Epithelial cell of esophagus (primary cell): ENCODE results near the gene PRUNE2.

Experiments
- DNase-seq: peaks from one replicate; pipeline ENCODE4 v3.0.0; 2010; ENCODE audit warnings: low read depth
- H3K4me3 ChIP-seq: 2 replicates; pipeline ENCODE4 v1.5.1; 2011; ENCODE audit warnings: mild to moderate bottlenecking, low read length, control low read depth
- TF ChIP-seq, protein P1 (sequence below): IDR thresholded peaks from 2 replicates; pipeline ENCODE4 v1.5.1; 2011; ENCODE audit warnings: low read depth, mild to moderate bottlenecking, low read length, control low read depth, inconsistent platforms; ENCODE audit not compliant: insufficient read depth; ENCODE audit errors: missing control alignments

The PRUNE2 gene

DNA sequence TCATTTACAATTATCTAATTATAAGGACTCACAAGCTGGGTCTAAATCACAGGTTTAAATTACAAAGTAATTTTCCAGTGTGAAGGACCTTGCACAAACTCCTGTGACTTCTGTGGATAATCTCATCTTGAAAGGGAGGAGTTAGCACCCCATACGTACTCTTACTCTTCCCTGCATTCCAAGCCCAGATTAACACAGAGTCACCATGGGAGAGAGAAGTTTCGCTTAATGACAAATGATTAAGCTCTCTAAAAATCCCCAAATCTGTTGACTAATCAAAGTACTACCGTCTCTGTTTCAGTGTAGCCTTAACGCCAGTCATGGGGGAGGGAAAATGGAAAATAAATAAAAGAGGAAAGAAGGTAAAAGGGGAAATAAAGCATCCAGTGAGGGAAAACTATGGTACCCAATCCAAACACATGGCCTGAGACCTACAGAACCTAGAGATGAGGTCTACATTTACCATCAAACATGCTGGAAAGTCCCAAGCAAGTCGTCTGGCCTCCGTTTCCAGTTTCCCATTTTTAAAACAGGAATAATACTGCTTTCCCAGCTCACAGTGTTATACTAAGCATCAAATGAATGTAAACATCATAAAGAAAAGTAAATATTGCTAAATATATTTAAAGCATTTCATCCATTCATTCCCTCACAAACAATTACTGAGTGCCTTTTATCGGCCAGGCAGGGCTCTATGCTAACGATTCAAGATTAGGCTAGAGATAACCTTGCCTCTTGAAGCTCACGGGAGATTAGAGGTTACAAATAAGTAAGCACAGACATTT is 78.4 kb downstream of the PRUNE2 start:
- no peak overlapping the region for H3K4me3 ChIP-seq
- TF ChIP-seq, protein P1, sequence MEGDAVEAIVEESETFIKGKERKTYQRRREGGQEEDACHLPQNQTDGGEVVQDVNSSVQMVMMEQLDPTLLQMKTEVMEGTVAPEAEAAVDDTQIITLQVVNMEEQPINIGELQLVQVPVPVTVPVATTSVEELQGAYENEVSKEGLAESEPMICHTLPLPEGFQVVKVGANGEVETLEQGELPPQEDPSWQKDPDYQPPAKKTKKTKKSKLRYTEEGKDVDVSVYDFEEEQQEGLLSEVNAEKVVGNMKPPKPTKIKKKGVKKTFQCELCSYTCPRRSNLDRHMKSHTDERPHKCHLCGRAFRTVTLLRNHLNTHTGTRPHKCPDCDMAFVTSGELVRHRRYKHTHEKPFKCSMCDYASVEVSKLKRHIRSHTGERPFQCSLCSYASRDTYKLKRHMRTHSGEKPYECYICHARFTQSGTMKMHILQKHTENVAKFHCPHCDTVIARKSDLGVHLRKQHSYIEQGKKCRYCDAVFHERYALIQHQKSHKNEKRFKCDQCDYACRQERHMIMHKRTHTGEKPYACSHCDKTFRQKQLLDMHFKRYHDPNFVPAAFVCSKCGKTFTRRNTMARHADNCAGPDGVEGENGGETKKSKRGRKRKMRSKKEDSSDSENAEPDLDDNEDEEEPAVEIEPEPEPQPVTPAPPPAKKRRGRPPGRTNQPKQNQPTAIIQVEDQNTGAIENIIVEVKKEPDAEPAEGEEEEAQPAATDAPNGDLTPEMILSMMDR, result no peak
- no peak for DNase-seq

DNA sequence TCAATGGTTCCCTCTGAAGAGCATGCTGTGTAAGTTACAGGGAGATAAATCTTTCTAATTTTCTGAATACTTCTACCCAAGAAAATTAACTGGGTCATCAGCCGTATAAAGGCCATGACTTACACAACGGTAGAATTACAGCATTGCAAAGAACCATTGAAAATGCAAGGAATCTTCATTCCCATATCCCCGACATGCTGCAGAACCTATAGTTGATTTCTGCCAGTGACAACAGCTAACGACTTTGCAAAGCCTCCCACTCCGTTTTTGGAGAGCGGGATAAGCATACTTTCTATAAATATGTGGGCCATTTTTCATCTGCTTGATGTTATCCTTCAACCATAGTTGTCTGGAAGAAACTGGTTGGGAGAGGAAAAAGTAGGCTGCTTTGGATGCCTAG is 85.5 kb downstream of the PRUNE2 start:
- H3K4me3 ChIP-seq, result no peak overlapping the region
- TF ChIP-seq, protein P1, result no peak
- DNase-seq, result no peak

GRCh38 chr9:76818271-76818670 is 87.6 kb downstream of the PRUNE2 start:
- no peak overlapping the region for H3K4me3 ChIP-seq
- TF ChIP-seq, protein P1, result no peak
- DNase-seq, result peak; percentile 93

- peak; percentile 82 for DNase-seq
- TF ChIP-seq, protein P1, result no peak
- H3K4me3 ChIP-seq, result no peak overlapping the region
Measured at GRCh38 chr9:76817489-76817888, 88.4 kb downstream of the PRUNE2 start.

GRCh38 chr9:76812591-76812990 is 93.3 kb downstream of the PRUNE2 start:
- TF ChIP-seq, protein P1, result no peak
- no peak overlapping the region for H3K4me3 ChIP-seq
- DNase-seq, result no peak

GRCh38 chr9:76810377-76810957 is 95.4 kb downstream of the PRUNE2 start:
- TF ChIP-seq, protein P1, result peak; percentile 85
- DNase-seq, result peak; percentile 79
- no peak overlapping the region for H3K4me3 ChIP-seq
